DMS53 (cell line): ENCODE results near the gene RGS6.

ENCODE experiments used
- DNase-seq: peaks from one replicate; lab custom pipeline; 2025; lab: John Stamatoyannopoulos, UW

Gene RGS6

DNA sequence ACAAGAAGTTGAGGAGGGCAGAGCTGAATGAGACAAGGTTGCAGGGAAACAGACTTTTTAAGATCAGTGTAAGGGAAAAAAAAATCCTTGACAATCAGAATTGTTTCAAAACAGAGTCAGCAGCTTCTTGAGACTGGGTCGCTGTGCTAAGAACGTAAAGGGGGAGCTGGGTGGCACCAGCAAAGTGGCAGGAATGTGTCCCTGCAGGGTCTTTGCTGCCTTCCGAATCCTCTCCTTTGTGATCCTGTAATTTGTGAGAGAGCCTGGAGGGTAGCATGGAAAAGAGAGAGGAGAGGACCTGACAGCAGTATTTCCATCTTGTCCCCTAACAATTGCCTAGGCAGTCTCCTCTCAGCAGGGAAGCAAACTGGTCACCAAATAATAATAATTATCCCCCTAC is 472.8 kb downstream of the RGS6 start:
- DNase-seq = no peak

DNA sequence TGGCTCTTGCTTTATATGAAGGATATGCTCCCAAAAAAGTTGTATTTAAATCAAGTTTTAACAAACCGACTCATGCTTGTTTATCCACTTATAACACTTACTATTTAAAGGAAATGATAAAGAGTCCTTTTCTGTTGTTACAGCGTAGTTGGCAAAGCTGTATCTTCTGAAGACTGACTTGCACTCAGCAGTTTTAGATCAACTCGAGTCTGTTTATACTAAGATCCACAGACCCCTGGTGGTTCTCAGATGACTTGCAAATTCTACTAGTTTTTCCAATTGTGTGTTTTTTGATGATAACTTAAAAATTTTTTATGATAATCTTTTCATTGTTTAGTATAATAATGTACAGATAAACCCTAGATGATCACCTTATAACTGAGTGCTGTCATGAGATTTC is 475.8 kb downstream of the RGS6 start:
- no peak for DNase-seq

DNA sequence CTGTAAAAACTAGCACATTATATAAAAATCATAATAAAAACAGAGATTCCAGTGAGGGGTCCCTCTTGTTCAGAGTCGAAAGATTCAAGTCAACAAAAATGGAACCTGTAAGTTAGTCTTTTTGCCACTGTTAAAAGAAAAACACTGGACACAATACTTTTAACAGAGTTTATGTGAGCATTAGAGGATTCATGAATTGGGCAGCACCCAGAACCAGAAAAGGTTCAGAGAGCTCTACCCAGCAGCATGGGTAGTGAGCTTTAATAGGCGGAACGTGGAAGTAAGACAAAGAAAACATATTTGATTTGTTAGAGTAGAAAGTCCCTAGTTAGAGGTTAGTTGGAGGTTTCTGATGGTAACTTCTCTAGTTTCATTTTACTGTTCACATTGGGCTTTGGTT is 476.8 kb downstream of the RGS6 start:
- DNase-seq = no peak

- no peak for DNase-seq
Observed at GRCh38 chr14:72416081-72416849, 484.0 kb downstream of the RGS6 start.

GRCh38 chr14:72416892-72417291 is 484.7 kb downstream of the RGS6 start:
- peak; percentile 45 for DNase-seq

DNA sequence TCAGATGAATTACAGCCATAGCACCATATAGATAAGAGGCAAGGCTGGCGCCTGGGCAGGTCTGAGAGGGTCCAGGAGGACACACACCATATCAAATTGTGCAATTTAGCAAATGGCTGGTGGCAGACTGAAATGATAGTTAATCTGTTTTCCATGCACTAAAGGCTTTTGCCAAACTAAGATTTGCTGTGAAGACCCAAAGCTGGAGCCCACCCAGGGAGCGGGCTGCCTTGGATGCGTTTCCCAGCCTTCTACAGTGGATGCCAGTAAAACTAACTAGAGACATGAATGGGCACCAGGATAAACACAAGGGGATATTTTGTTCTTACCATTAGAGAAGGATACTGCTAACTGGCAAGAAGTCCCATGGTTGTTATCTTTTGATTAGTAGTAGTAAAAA is 486.6 kb downstream of the RGS6 start:
- DNase-seq = no peak

- no peak for DNase-seq
Observed at GRCh38 chr14:72419226-72419775, 487.1 kb downstream of the RGS6 start.

- DNase-seq = peak; percentile 57
Observed at GRCh38 chr14:72420749-72421474, 488.7 kb downstream of the RGS6 start.

DNA sequence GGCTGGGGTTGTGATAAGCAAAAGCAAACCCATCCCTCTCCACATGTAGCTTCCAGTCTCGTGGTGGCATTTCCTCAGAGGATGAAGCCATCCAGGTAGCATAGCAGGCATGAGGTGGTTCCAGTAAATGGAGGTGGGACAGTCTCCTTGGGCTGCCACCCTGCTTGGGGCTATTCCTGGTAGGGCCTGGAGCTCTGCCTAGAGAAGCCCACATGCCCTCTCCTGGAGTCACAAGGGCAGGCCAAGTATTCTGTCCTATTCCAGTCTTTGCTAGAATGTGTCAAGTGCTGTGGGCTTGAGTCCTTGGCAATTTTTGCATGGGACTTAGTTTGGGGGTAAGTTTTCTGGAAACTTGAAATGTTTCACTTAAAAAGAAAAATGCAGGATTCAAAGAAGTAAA is 491.7 kb downstream of the RGS6 start:
- DNase-seq = no peak

- DNase-seq = no peak
Observed at GRCh38 chr14:72430457-72430856, 498.2 kb downstream of the RGS6 start.

- no peak for DNase-seq
Observed at GRCh38 chr14:72432748-72433147, 500.5 kb downstream of the RGS6 start.

- DNase-seq = no peak
Observed at GRCh38 chr14:72433511-72433910, 501.3 kb downstream of the RGS6 start.

DNA sequence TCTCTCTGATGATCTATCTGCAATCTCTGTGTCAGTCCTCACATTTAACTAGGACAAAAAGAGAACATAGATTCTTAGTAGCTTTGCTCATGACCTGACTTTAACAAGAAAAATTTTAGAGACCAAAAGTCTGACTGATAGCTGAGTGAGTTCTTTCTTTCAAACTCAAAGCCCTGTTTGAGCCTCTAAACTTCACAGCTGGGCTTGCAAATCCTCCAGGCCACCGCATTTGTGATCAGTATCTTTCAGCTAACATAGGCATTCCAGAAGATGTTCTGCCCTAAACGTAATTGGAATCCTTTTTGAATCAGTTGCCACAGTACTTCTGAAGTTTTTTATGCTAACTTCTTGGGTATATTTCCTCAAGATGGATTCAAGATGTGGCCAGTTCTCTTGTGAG is 502.6 kb downstream of the RGS6 start:
- DNase-seq = no peak

GRCh38 chr14:72439707-72440106 is 507.5 kb downstream of the RGS6 start:
- DNase-seq = no peak

DNA sequence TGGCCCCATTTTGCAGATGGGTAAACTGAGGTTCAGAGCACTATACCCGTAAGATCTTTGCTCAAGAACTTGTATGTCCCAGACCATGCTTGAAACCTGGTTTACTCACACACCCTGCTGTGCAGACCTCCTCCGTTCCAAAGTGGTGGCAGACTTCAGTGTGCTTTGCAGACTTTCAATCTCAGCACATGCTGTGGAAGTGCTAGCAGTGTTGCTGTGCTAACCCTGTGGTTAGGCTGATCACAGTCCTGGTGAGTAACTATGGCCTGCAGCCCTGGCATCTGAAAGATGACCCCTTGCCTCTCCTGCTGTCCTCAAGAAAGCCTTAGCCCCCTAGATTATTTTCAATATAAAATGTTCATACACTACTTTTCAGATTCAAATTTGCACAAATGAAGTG is 511.0 kb downstream of the RGS6 start:
- DNase-seq = no peak

DNA sequence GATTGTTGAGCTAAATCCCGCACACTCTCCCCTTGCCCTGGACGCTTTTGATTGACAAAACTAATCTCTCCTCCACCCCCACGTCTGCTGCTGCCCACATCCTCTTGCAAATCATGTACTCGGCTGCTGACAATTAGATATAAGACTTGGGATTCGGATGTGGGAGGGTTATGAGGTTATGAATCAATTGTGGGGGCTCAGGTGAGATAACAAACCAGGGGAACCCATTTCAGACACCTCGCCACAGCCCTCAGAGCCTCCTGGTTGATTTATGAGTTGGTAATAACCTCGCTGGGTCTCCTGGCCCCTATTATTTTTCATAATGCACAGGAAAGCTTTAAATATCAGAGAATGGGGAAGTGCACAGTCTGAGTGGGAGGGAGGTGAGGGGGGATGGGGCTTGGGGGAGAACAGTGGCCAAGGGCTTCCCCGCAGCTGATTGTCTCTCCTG is 511.8 kb downstream of the RGS6 start:
- no peak for DNase-seq

- DNase-seq = no peak
Observed at GRCh38 chr14:72444701-72445100, 512.5 kb downstream of the RGS6 start.

DNA sequence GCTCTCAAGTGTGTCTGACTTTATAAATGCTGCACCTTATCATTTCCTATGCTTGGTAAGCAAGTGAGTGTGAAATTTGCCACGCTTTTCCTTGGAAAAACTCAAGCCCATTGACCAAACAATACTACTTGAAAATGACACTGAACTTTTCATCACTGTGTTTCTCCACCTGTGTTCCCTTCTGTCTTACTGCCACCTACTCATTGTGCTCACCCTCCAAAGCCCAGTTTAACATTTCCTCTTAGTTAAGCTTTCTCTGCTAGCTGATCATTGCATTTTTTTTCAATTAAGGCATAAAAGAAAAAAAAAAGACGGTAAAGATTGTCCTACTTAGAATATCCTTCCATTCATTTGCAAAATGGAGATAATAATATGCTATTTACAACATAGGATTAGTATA is 516.0 kb downstream of the RGS6 start:
- no peak for DNase-seq

- DNase-seq = no peak
Observed at GRCh38 chr14:72450473-72451044, 518.3 kb downstream of the RGS6 start.

GRCh38 chr14:72451054-72451972 is 519.1 kb downstream of the RGS6 start:
- DNase-seq = no peak

GRCh38 chr14:72452774-72453173 is 520.5 kb downstream of the RGS6 start:
- DNase-seq = no peak
